Vagina (tissue), 2 donors: ENCODE measurements around the gene NT5C1A. TPM values are rescaled to one million over a fixed set of nuclear protein-coding genes. Genes with fewer than 3 reads are reported as not detected.

Source experiments
- DNase-seq, 2 donors: peaks; one replicate each; pipeline ENCODE4 v3.0.0-alpha.2; 2017; ENCODE audit errors: extremely low spot score in 2 of 2
- H3K27ac ChIP-seq: fragments of 200-600 bp; sonication (generic); one replicate; pipeline ENCODE4 v1.5.1; 2019
- H3K27me3 ChIP-seq: fragments of 200-600 bp; sonication (generic); one replicate; pipeline ENCODE4 v1.5.1; 2019
- H3K36me3 ChIP-seq, 2 donors: fragments of 200-600 bp; sonication (generic); one replicate each; pipeline ENCODE4 v1.5.1; 2017 to 2019
- H3K4me1 ChIP-seq: fragments of 200-600 bp; sonication (generic); one replicate; pipeline ENCODE4 v1.5.1; 2019
- H3K4me3 ChIP-seq, 2 donors: fragments of 200-600 bp; sonication (generic); 1 replicate in 1 of 2; 2 replicates in 1 of 2; pipeline ENCODE4 v1.5.1; 2016 to 2019
- H3K9me3 ChIP-seq: fragments of 200-600 bp; sonication (generic); one replicate; pipeline ENCODE4 v1.5.1; 2019
- CTCF ChIP-seq, 3 experiments: fragments of 450-650 bp in 2 of 3; fragments of 200-600 bp in 1 of 3; sonication (generic) in 1 of 3; IDR thresholded peaks; one replicate each; pipeline ENCODE4 v1.5.1; 2017 to 2019; ENCODE audit warnings: antibody characterized with exemption in 3 of 3, mild to moderate bottlenecking in 2 of 3, moderate library complexity in 2 of 3
- POLR2A ChIP-seq, 2 donors: fragments of 450-650 bp; IDR thresholded peaks; one replicate each; pipeline ENCODE4 v1.6.1; 2017; ENCODE audit warnings: antibody characterized with exemption in 2 of 2, mild to moderate bottlenecking in 2 of 2, moderate library complexity in 2 of 2
- POLR2AphosphoS5 ChIP-seq, 2 donors: sonication (generic); formaldehyde crosslinking; IDR thresholded peaks; one replicate each; pipeline ENCODE4 v1.9.0; 2017; ENCODE audit warnings: antibody characterized with exemption in 2 of 2, mild to moderate bottlenecking in 2 of 2, low read depth in 1 of 2; ENCODE audit not compliant: insufficient read depth in 1 of 2
- intact Hi-C: fragments of 100-400 bp; cut with DNase I; formaldehyde crosslinking; loops from one replicate; pipeline ENCODE4 v1.15.1; 2023
- total RNA-seq: library from RNA; depleted of rRNA; stranded (reverse); fragments of >200 nt; gene quantifications from one replicate; pipeline ENCODE4 v1.2.3, GENCODE V29; 2016

The NT5C1A gene
- total RNA-seq, 1 donor from 2014 or later = not detected

DNA sequence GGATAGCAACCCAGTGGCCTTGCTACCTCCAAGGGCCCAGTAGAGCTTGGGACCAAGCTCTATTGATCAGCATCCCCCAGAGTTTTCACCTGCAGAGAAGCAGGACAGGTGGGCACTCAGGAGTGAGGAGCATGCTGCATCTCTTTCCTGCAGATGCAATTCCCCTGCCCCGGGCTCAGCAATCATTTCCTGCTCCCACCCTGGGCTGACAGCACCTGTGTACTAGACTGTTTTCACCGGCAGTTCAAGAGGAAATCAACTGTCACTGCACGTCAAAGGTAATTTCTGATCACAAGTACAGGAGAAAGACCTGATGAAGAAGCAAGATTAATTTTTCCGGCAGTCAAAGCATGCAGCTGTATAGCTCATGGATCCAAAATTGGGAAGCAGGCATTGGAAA, 8.8 kb upstream of the NT5C1A start:
- H3K27me3 ChIP-seq = no peaks in the 10 kb centered on the region
- peaks cover 6% of the 10 kb centered on the region for H3K4me1 ChIP-seq
- H3K4me3 ChIP-seq = no peak overlapping the region
- TF ChIP-seq POLR2AphosphoS5 (IDR thresholded peaks at IDR 0.05; ENCODE audit: insufficient read depth in 1 of 2, low read depth in 1 of 2) (no peak), CTCF (IDR thresholded peaks at IDR 0.05) (no peak), POLR2A (IDR thresholded peaks at IDR 0.05) (no peak)
- intact Hi-C loops = no loop called here
- no peak overlapping the region for H3K27ac ChIP-seq
- no peak for DNase-seq
- H3K36me3 ChIP-seq = no peaks in the 10 kb centered on the region
- no peaks in the 10 kb centered on the region for H3K9me3 ChIP-seq

DNA sequence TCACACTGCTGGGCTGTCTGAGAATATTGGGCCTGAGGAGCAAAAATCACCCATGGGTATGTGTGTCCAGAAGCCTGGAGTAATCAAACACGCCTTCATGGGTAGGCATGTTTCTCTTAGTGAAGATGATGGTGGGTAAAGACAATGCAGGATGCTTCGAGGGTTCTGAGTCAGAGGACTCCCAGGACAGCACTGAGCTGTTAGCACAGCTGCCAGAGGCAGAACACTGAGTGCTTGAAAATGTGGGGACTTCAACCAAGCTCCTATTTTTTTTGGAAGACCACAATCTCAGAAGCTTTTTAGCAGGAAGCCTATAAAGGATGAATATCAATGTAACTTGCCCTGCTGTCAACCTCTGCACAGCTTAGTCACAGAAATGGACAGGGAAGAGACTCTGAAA, 7.9 kb upstream of the NT5C1A start:
- H3K4me3 ChIP-seq = no peak overlapping the region
- no peaks in the 10 kb centered on the region for H3K9me3 ChIP-seq
- DNase-seq = no peak
- no peak overlapping the region for H3K27ac ChIP-seq
- no peaks in the 10 kb centered on the region for H3K36me3 ChIP-seq
- H3K4me1 ChIP-seq = peaks cover 6% of the 10 kb centered on the region
- no peak for TF ChIP-seq CTCF (IDR thresholded peaks at IDR 0.05)
- TF ChIP-seq POLR2A (IDR thresholded peaks at IDR 0.05) = no peak
- no peak for TF ChIP-seq POLR2AphosphoS5 (IDR thresholded peaks at IDR 0.05; ENCODE audit: insufficient read depth in 1 of 2, low read depth in 1 of 2)
- intact Hi-C loops = no loop called here
- H3K27me3 ChIP-seq = no peaks in the 10 kb centered on the region

- Histone ChIP-seq H3K36me3 (no peaks in the 10 kb centered on the region), H3K4me3 (no peak overlapping the region), H3K4me1 (peaks cover 4% of the 10 kb centered on the region), H3K27me3 (no peaks in the 10 kb centered on the region), H3K27ac (no peak overlapping the region), H3K9me3 (no peaks in the 10 kb centered on the region)
- DNase-seq = no peak
- TF ChIP-seq CTCF (IDR thresholded peaks at IDR 0.05) (no peak), POLR2A (IDR thresholded peaks at IDR 0.05) (no peak), POLR2AphosphoS5 (IDR thresholded peaks at IDR 0.05; ENCODE audit: insufficient read depth in 1 of 2, low read depth in 1 of 2) (no peak)
- intact Hi-C loops = no loop called here
Measured at GRCh38 chr1:39678889-39679288, 7.0 kb upstream of the NT5C1A start.

- TF ChIP-seq POLR2AphosphoS5 (IDR thresholded peaks at IDR 0.05; ENCODE audit: insufficient read depth in 1 of 2, low read depth in 1 of 2) (no peak), CTCF (IDR thresholded peaks at IDR 0.05) (no peak), POLR2A (IDR thresholded peaks at IDR 0.05) (no peak)
- no peak for DNase-seq
- Histone ChIP-seq H3K9me3 (no peaks in the 10 kb centered on the region), H3K27me3 (no peaks in the 10 kb centered on the region), H3K4me3 (no peak overlapping the region), H3K27ac (no peak overlapping the region), H3K4me1 (no peaks in the 10 kb centered on the region), H3K36me3 (no peaks in the 10 kb centered on the region)
- intact Hi-C loops = no loop called here
Measured at GRCh38 chr1:39677645-39678044, 5.7 kb upstream of the NT5C1A start.

DNA sequence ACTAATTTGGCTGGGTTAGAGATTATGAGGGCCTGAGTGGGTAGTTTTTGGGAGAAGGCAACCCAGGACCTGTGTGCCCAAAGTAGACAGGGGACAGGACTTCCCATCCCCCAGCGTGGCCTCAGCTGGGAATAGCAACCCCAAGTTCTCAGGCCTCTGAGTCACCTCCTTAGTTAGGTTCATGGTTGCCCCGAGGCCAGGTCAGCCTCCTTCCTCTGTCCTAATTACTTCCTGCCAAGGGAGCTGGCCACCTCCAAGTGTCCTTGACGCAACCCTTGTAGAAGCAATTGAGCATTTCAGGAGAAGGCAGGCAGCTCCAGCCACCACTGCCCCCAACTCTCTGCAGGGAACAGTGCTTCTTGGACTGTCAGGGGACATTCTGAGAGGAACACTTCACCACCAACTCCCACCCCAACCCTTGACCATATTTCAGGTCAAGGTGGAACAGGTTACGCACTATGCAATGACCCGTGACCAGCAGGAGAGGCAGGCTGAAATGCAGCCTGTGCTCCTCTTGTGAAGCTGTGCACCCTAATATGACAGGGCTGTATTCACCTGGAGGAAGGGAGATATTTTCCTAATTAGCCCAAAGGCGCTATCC, 5.1 kb upstream of the NT5C1A start:
- no peak for DNase-seq
- TF ChIP-seq POLR2A (IDR thresholded peaks at IDR 0.05) (no peak), POLR2AphosphoS5 (IDR thresholded peaks at IDR 0.05; ENCODE audit: insufficient read depth in 1 of 2, low read depth in 1 of 2) (no peak), CTCF (IDR thresholded peaks at IDR 0.05) (no peak)
- intact Hi-C loops = no loop called here
- no peaks in the 10 kb centered on the region for H3K9me3 ChIP-seq
- no peaks in the 10 kb centered on the region for H3K36me3 ChIP-seq
- H3K27me3 ChIP-seq = no peaks in the 10 kb centered on the region
- H3K27ac ChIP-seq = no peak overlapping the region
- no peaks in the 10 kb centered on the region for H3K4me1 ChIP-seq
- H3K4me3 ChIP-seq = no peak overlapping the region
